Activated T-cell treated with anti-CD3 and anti-CD28 coated beads, Interleukin-2, amount 50 U/mL, for 48 hours (primary cell): ENCODE results near the gene PRKAR1B.
"Not testable (repeated sequence)": the region's sequence is repeated elsewhere in the genome, so short reads cannot be mapped to it uniquely, and the experiment has no call there.

Source experiments
- DNase-seq, 2 experiments: peaks; one replicate each; pipeline ENCODE4 v3.0.0-alpha.2; 2020

The PRKAR1B gene

DNA sequence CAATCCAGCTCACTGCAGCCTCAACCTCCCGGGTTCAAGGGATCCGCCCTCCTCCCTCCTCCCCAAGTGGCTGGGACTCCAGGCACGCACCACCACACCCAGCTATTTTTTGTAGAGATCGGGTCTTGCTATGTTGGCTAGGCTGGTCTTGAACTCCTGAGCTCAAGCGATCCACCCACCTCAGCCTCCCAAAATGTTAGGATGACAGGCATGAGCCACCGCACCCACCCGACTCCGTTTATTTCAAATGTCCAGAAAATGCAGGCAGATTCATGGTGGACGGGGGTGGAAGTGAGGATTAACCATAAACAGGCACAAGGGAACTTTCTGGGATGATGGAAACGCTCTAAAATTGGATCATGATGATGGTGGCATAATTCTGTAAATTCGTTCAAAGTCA lies 85.1 kb downstream of the PRKAR1B start:
- DNase-seq = no peak

- DNase-seq = no peak
Observed at GRCh38 chr7:641269-641671, 85.8 kb downstream of the PRKAR1B start.

GRCh38 chr7:638256-639011 lies 88.6 kb downstream of the PRKAR1B start:
- no peak for DNase-seq

DNA sequence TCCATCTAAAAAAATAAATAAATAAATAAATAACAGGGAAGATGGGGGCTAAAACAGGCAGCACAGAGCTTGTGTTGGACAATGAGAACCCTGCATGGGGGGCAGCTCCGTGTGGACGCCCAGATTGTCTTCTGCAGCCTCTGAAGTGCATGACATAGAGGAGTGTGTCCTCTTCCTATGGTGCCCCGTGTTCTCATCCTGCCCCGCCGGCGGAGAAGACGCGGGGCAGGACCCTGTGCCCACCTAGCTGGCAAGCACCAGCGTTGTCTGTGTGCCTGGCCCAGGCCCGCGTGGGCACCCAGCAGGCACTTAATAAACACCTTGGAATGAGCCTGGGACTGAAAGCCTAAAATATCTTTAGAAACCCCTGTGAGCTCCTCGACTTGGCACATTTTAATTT lies 89.3 kb downstream of the PRKAR1B start:
- DNase-seq = no peak

- DNase-seq = peak; percentile 39 to 51
Observed at GRCh38 chr7:636396-636795, 90.7 kb downstream of the PRKAR1B start.

DNA sequence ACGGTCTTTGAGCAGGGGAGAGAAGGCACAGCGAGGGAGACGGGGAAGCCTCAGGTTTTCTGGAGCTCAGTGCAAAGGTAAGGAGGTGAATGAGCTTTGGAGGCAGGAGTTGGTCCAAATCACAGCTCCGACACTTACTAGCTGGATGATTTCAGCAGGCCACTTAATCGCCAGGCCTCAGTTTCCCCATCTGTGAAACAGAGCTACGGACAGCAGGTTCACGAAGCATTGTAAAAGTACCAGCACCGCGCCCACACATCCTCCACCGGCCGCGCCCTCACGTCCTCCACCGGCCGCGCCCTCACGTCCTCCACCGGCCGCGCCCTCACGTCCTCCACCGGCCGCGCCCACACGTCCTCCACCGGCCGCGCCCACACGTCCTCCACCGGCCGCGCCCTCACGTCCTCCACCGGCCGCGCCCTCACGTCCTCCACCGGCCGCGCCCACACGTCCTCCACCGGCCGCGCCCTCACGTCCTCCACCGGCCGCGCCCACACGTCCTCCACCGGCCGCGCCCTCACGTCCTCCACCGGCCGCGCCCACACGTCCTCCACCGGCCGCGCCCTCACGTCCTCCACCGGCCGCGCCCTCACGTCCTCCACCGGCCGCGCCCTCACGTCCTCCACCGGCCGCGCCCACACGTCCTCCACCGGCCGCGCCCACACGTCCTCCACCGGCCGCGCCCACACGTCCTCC lies 91.2 kb downstream of the PRKAR1B start:
- DNase-seq = not testable (repeated sequence)

GRCh38 chr7:635227-635626 lies 91.9 kb downstream of the PRKAR1B start:
- DNase-seq = no peak

- DNase-seq = no peak
Observed at GRCh38 chr7:633381-634018, 93.6 kb downstream of the PRKAR1B start.

GRCh38 chr7:632831-633210 lies 94.3 kb downstream of the PRKAR1B start:
- no peak for DNase-seq

DNA sequence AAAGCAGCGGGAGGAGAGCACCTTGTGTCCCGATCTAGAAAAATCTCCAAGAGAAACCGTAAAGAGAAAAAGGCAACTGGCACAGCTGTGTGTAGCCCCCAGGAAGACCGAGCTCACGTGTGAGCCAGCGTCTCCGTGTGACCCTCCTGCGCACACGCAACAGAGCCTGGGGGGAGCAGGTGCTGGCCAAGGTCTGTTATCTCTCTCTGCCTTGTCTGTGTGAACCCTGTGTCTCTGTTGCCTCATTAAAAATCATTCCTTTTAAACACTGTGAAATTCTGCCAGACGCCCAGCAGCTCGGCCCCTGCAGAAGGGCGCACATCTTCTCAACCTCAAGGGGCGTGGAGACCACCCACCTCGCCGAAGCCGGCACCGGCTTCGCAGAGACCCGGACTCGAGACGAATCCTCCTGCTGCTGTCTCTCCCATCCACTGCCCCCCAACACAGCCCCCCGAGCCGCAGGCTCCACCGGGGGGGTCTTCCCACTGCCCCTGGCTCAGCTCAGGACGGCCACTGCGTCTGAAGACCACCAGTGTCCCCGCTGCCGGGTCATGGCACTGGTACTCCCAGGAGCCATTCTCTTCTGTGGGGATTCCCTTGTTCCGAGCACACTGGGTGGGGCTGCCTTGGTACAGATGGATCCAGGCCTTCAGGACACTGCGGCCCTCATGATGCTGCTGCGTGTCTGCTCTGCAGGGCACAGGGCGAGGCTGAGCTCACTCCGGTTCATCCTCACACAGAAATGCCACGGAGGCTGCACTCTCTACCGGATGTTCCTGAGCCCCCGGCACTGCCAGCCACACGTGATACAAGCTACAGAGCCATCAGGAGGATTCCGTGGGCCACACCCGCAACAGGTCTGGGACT lies 94.9 kb downstream of the PRKAR1B start:
- no peak for DNase-seq

DNA sequence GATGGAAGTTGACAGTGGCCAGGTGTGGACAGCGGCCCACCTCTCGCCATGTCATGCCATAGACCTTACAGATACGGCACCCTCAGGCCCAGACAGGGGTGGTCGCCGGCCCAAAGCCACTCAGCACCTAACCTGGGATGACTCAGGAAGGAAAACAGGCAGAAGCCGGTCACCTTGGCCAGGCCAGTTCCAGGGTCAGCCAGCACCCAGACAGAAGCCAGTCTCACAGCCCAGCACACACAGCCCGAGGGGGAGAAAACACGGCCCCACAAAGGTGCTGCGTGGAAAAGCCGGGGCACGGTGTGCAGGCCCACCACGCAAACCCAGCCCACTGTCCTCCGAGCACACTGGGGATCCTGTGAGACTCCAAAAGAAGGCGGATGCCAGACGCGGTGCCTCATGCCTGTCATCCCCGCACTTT lies 95.8 kb downstream of the PRKAR1B start:
- no peak for DNase-seq

DNA sequence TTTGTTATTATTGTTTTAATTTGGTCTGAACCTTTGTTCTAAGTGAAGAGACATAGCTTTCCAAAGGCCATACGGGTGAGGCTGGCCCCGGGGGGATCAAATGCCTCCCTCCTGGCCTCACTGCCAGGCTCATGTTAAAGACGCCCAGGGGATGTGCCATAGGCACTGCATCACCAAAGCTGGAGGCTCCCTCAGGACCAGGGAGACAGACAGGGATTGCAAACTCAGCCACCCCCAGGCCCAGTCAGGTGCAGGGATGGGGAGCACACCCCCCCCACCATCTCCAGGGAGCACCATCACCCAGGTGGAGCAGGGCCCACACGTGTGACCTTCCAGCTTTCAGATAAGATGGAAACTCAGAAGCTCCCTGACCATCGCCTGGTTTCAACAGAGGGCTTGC lies 96.5 kb downstream of the PRKAR1B start:
- DNase-seq = no peak

DNA sequence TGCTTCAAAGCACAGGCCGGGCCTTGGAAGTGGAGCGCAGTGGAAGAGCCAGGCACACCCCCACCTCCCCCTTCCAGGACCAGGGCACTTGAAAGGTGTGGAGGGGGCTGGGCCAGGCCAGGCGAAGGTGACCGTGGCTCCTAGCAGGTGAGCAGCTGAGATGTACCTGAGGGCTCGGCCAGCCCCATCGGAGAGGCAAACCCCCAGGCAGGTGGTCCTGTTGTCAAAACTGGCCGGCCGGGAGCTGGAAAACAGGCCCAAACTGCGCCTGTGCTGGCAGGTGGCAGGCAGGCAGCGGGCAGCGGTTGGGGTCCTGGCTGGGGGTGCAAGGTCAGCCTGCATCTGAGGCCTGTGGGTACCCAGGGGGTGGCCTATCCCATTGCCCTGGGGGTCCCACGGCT lies 97.0 kb downstream of the PRKAR1B start:
- no peak for DNase-seq

GRCh38 chr7:628826-629225 lies 98.3 kb downstream of the PRKAR1B start:
- DNase-seq = no peak

DNA sequence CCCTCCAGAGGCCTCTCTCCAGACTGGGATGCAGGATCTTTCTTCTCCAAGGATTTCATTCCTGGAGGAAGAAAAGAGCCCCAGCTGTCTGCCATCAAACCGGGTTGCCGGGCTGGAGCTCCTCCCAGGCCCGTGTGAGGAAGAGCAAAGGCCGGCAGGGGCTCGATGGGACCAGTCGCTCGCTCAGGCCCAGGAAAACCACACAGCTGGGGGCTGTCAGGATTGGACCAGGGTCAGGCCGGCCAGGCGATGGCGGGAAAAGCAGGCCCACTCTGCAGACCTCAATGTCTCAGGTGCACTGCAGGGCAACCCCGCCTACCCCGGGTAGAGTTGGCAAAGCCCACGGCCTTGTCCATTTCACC lies 98.7 kb downstream of the PRKAR1B start:
- DNase-seq = no peak

DNA sequence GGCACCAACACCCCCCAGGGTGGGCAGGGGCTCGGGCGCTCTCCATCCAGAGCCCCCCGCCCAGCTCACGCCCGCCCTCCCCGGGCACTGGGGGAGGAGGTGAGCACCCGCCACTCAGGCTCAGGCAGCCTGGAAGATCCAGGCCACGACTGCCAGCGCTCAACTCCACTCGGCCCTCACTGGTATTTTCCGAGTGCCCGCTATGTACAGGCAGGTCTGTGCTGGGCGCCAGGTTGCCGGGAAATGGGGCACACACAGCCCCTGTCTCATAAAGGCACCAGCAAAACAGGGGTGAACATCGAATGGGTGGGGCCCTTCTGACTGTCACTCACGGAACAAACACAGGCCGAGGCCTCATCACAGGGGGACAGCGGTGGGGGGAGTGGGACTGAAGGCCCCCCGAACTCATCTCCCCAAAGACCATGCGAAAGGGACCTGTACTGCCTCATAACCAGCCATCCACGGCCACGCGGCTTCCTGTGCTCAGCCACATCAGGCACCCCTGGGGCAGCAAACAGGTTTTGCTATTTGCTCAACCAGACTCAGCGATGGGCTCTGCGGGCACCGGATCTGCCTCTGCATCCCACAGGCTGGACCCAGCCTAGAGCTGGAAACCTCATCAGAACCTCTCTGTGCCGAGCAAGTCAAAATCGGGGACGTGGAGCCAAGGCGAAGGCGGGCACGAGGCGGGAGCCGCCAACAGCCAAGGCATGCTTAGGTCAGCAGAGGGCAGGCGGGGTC lies 99.2 kb downstream of the PRKAR1B start:
- no peak for DNase-seq

GRCh38 chr7:625376-625971 lies 101.6 kb downstream of the PRKAR1B start:
- DNase-seq = no peak

GRCh38 chr7:623464-623863 lies 103.6 kb downstream of the PRKAR1B start:
- DNase-seq = no peak

- DNase-seq = no peak
Observed at GRCh38 chr7:621572-622285, 105.4 kb downstream of the PRKAR1B start.

DNA sequence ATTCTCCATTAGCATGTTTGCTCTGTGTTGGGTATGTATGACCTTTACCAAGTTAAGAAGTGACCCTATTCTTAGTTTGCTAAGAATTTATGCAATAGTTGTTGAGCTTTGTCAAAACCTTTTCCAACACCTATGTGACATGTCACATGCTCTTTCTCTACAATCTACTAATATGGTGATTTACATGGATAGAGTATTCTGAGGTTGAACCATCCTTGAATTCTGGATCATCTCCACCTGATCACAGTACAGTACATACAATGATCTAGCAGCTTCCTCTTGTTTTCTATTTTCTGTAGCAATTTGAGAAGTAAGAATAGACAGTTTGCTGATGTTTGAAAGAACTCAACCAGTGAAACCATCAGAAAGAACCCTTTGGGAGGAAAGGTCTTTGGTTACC lies 106.2 kb downstream of the PRKAR1B start:
- no peak for DNase-seq

- DNase-seq = peak; percentile 55 to 57
Observed at GRCh38 chr7:620056-620455, 107.0 kb downstream of the PRKAR1B start.
